ENCODE data around the gene TUBB2B. TPM values are rescaled to one million over a fixed set of nuclear protein-coding genes. Genes with fewer than 3 reads are reported as not detected.
"Not testable (repeated sequence)": the region's sequence is repeated elsewhere in the genome, so short reads cannot be mapped to it uniquely, and the experiment has no call there.

TUBB2B gene
- total and polyA plus RNA-seq, 9 donors, result 0.67 to 3.6 (median 1.1) TPM

GRCh38 chr6:3183066-3183465 is 44.4 kb downstream of the TUBB2B start:
- Histone ChIP-seq H3K27me3 (no peaks in the 10 kb centered on the region), H3K27ac (no peak overlapping the region), H3K4me3 (no peak overlapping the region), H3K4me1 (ENCODE audit: insufficient read depth) (no peaks in the 10 kb centered on the region), H3K9me3 (no peaks in the 10 kb centered on the region), H3K36me3 (no peaks in the 10 kb centered on the region)
- DNase-seq, result no peak
- TF ChIP-seq POLR2A (IDR thresholded peaks at IDR 0.05), result no peak
- no peak for TF ChIP-seq CTCF (IDR thresholded peaks at IDR 0.05)
- no peak for TF ChIP-seq EP300 (IDR thresholded peaks at IDR 0.05)
- WGBS, 3 donors, result 69 to 77% (median 71%) methylated on average over 4 of the region's 4 CpGs
- intact Hi-C loops (cut with DNase I), result no loop called here

GRCh38 chr6:3181105-3181504 is 46.3 kb downstream of the TUBB2B start:
- 79 to 92% (median 81%) methylated on average over 2 of the region's 2 CpGs for WGBS, 3 donors
- no peaks in the 10 kb centered on the region for H3K9me3 ChIP-seq
- H3K4me1 ChIP-seq (ENCODE audit: insufficient read depth), result no peaks in the 10 kb centered on the region
- no peaks in the 10 kb centered on the region for H3K36me3 ChIP-seq
- no peak overlapping the region for H3K4me3 ChIP-seq
- DNase-seq, result no peak
- intact Hi-C loops (cut with DNase I), result no loop called here
- no peak overlapping the region for H3K27ac ChIP-seq
- TF ChIP-seq POLR2A (IDR thresholded peaks at IDR 0.05), result no peak
- TF ChIP-seq CTCF (IDR thresholded peaks at IDR 0.05), result no peak
- no peak for TF ChIP-seq EP300 (IDR thresholded peaks at IDR 0.05)
- H3K27me3 ChIP-seq, result no peaks in the 10 kb centered on the region

GRCh38 chr6:3179945-3180344 is 47.5 kb downstream of the TUBB2B start:
- intact Hi-C loops (cut with DNase I); H3K4me1 ChIP-seq (ENCODE audit: insufficient read depth); H3K27ac ChIP-seq; H3K36me3 ChIP-seq; H3K9me3 ChIP-seq; H3K4me3 ChIP-seq; H3K27me3 ChIP-seq; DNase-seq: not testable (repeated sequence)
- WGBS, 3 donors, result 64 to 73% (median 70%) methylated on average over 4 to 6 of the region's 8 CpGs

- H3K27ac ChIP-seq; H3K9me3 ChIP-seq; H3K4me1 ChIP-seq (ENCODE audit: insufficient read depth); intact Hi-C loops (cut with DNase I); DNase-seq; H3K4me3 ChIP-seq; H3K27me3 ChIP-seq; H3K36me3 ChIP-seq: not testable (repeated sequence)
- WGBS, 3 donors, result 82 to 84% (median 83%) methylated on average over 8 of the region's 8 CpGs
Measured at GRCh38 chr6:3178666-3179065, 48.8 kb downstream of the TUBB2B start.

GRCh38 chr6:3176562-3177355 is 50.7 kb downstream of the TUBB2B start:
- TF ChIP-seq EP300 (IDR thresholded peaks at IDR 0.05) (no peak), POLR2A (IDR thresholded peaks at IDR 0.05) (no peak), CTCF (IDR thresholded peaks at IDR 0.05) (no peak)
- intact Hi-C loops (cut with DNase I), result no loop called here
- no peaks in the 10 kb centered on the region for H3K27me3 ChIP-seq
- no peak overlapping the region for H3K27ac ChIP-seq
- no peak overlapping the region for H3K4me3 ChIP-seq
- H3K4me1 ChIP-seq (ENCODE audit: insufficient read depth), result no peaks in the 10 kb centered on the region
- no peaks in the 10 kb centered on the region for H3K36me3 ChIP-seq
- 88 to 93% (median 90%) methylated on average over 21 to 22 of the region's 22 CpGs for WGBS, 3 donors
- no peaks in the 10 kb centered on the region for H3K9me3 ChIP-seq
- DNase-seq, result no peak
